DMS114 treated with DMSO at 0.1 percent for 48 hours (cell line): Measurements from ENCODE around the gene TMEM156.

Experiments used
- DNase-seq: peaks from one replicate; lab custom pipeline; 2025; ENCODE audit not compliant: unreplicated experiment; lab: John Stamatoyannopoulos, UW

Gene TMEM156

DNA sequence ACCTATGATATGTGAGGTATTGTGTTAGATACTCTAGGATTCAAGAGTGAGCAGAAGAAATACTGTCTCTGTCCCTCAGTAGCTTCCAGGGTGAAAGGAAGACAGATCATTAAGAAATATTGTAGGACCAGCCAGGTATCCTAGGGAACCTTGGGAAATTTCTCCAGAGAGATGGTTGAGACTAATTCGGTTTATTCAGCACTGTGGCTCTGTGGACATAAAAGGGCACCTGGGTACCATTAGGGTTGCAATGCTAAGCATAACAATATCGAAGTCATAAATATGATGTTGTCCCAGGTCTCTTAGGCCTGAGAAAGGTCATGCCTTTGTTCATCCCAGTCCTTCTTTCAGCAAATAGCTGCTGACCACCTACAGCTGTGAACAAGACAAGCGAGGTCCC is 103.6 kb downstream of the TMEM156 start:
- DNase-seq, result no peak

DNA sequence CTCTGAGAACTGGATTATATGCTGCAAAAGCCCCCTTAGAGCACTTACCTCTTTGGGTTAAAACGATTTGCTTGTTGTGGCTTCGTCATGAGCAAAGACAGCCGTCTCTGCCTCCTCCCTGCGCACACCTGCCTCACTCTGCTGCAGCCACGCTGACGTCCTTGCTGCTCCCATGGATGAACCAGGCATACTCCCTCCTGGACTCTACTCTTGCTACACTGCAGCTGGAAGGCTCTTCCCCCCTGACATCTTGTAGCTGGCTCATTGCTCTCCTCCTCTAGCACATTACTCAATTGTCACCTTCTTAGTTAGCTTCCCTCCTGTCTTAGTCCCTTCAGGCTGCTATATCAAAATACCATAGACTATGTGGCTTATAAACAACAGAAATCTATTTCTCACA is 105.3 kb downstream of the TMEM156 start:
- no peak for DNase-seq

DNA sequence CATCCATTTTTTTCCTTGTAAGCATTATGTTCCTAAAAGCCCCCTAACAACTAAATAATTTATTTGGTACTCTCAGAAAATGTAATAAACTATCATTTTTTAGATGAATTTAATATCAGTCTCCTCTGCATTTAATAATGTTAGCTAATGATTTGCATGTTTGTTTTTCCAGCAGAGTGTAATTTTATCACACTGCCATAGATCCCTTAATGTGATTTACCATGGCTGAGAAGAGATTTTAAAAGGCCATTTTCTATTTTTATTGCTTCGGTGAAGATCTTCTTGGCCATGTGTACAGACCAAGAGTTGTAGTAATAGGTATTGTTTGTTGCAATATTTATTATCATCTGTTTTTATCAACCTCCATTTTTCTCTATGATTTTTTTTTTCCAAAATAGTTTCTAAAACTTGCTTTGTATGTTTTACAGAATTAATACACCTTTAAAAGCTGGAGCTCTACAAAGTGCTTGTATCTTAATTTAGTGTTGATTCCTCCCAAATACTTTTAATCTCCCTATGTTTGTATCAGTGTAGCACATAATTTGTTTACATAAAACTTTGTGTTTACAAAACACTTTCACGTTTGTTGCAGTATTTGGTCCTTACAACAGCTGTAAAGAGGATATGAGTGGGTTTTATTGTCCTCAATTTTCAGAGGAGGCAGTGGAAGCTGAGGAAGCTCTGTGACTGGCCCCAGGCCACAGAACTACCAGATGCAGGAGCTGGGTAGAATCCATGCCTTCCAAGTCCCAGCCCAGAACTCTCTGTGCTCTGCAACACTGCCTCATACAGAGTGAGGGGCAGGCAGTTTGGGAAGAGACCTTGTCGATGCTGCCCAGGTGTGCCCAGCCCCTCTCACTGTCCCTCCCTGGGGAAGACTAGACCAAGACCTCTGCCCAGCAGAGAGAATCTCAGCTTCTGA is 106.5 kb downstream of the TMEM156 start:
- DNase-seq, result no peak

DNA sequence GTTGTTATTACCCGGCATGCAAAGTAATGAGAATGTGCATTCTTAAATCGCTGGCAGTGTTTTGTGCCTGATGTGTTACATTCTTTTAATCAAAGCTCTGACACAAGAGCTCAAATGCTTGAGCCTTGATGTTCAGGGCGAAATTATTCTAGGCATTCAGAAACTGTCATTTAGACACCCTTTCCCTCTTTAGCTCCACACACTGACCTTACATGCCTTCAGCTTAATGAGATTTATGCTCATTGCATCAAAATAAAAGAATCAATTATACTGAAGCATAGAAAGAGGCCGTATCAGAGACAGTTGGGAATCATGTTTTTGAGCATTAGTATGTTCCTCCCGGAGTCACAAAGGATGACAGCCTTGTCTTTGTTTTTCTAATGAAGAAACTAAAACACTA is 107.9 kb downstream of the TMEM156 start:
- DNase-seq, result no peak

DNA sequence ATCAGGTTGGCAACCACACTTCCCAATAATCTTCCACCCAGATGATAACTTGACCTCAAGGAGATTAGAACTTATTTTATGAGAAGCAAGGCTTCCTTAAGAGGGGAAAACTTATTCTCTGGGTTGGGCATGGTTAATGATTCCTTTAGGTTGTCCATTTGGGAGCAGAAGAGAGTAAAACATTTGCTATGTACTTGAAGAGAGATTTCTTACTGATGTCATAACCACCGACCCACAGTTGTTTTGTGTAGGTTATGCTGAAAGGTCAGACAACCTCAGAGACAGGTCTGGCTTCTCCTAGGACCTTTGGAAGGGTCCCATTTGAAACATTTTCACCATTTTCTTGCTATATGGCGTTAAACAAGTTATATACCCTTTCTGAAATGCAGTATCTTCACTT is 108.5 kb downstream of the TMEM156 start:
- no peak for DNase-seq

DNA sequence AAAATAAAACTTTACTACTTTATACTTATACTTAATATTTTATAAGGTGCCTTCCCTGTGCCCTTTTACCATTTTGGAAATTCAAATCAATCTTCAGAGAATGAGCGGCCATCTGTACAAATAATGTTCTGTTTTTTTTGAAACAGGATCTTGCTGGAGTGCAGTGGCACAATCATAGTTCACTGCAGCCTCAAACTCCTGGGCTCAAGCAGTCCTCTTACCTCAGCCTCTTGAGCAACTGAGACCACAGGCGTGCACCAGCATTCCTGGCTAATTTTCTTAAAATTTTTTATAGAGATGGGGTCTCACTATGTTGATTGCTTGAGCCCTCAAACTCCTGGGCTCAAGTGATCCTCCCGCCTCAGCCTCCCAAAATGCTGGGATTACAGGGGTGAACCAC is 111.1 kb downstream of the TMEM156 start:
- no peak for DNase-seq

DNA sequence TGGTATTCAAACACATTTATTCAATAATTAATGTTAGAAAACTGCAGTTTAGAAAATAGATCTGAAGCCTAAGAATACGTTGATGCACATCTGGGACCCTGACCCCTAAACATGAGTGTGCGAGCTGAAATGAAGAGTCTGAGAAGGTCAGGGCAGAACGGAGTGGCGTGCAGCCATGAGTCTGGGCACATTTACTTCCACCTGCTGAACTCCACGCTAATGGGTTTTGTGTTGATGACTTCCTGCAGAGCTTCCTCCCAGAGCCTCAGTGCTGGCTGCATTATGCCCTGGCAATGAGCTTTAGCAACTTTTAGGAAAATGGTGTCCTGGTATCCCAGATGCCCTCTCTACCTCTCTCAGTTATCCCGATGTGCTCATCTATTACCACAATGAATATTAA is 111.5 kb downstream of the TMEM156 start:
- DNase-seq, result no peak

DNA sequence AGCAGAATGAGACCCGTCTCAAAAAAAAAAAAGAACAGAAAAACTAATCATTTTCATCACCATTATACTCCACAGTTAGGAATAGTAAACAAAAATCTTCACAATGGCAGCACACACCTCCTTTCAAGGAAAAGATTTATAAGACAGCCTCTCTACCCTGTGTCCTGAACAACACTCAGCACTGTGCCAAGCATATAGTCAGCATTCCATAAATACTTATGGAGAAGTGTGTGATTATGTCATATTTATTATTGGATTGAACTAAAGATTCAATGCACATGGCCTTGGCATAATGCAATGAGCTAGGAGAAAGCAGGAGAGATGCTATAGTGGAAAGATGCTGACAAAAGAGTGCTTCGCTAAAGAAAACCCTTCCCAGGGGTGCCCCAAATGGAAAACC is 112.0 kb downstream of the TMEM156 start:
- no peak for DNase-seq

DNA sequence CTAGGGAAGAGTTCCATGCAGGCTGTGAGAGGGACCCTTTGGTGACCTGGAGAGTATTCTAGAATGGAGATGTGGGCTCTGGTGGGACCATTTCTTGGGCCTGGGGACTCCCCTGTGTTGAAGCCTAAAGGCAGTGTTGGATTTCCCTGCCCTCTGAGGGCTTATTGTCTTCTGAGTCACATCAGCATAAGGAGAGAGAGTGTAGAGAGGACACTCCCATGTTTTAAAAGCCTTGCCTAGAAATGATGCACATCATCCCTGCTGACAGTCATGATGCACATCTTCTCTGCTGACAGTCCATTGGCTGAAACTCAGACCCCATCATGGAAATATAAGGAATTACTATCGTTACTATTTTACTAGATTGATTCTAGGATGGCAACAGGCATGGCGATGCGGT is 112.7 kb downstream of the TMEM156 start:
- no peak for DNase-seq

DNA sequence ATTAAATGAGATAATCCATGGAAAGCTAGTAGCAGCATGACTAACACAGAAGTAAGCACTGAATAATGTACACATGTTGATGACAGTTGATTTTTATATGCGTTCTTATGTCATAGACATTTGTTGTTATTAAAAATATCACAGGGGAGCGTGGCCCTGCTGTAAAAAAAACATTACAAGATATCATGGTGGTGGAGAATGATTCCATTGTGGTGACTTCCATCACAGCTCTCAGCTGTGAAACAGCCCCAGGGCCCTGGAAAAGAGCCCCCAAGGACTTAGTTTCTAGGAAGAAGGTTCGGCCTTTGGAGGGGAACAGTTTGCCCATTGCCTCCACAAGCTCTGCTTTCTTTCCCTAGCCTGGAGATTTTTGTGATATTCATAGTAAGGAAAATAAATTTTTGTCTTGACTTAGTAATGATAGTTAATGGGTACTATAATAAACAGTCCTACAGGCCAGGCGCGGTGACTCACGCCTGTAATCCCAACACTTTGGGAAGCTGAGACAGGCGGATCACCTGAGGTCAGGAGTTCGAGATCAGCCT is 114.7 kb downstream of the TMEM156 start:
- DNase-seq, result no peak
